ENCODE measurements around the gene ZNF417. TPM values are rescaled to one million over a fixed set of nuclear protein-coding genes. Genes with fewer than 3 reads are reported as not detected.
"Not testable (repeated sequence)": the region's sequence is repeated elsewhere in the genome, so short reads cannot be mapped to it uniquely, and the experiment has no call there.

Gene ZNF417
- total and polyA plus RNA-seq, 2 donors (not counting 1 experiment from before 2014, with no cell fraction given) = 8.9 to 52.6 TPM

DNA sequence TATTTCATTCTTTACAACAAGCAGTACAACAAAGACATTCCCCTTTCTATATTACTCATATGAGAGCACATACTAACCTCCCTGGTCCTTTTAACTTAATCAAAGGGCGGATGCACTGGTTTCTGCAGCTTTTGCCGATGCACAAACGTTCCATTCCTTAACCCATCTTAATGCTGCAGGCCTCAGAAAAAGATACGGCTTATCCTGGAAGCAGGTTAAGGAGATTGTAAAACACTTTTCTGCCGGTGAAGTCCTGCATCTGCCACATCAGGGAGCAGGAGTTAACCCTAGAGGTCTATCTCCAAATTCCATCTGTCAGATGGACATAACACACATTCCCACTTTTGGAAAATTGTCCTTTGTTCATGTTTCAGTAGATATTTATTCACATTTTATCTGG is 16.1 kb downstream of the ZNF417 start:
- no peaks in the 10 kb centered on the region for H3K9me3 Mint-ChIP-seq (ENCODE audit: insufficient read depth)

DNA sequence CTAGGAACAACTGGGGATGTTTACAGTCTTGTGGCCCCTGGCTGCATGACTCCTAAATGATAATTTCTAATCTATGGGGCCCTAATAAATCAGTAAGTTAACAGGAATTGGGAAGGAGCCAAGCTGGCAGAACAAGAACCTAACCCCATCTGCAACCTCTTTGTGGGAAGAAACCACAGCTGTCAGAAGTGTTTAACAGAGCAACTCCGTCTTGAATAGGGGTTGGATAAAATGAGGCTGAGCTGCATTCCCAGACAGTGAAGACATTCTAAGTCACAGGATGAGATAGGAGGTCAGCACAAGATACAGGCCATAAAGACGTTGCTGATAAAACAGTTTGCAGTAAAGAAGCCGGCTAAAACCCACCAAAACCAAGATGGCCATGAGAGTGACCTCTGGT is 25.7 kb downstream of the ZNF417 start:
- H3K9ac ChIP-seq (ENCODE audit: low read length); H4K20me1 ChIP-seq (ENCODE audit: control insufficient read depth, insufficient read depth, low read length, poor library complexity, severe bottlenecking); POLR2A ChIA-PET; H3K4me3 Mint-ChIP-seq; H3K4me3 ChIP-seq (ENCODE audit: control extremely low read depth in 1 of 5, extremely low read depth in 1 of 5, insufficient read depth in 1 of 5, low read depth in 2 of 5, low read length in 4 of 5); intact Hi-C loops (cut with micrococcal nuclease); H3K4me2 ChIP-seq (replicated peaks; ENCODE audit: low read depth, low read length, poor library complexity, severe bottlenecking); H3K27me3 Mint-ChIP-seq; H3K36me3 ChIP-seq (replicated peaks in 1 of 2; ENCODE audit: control extremely low read depth in 1 of 2, control insufficient read depth in 1 of 2, extremely low read depth in 1 of 2, insufficient read depth in 2 of 2, low read length in 1 of 2); H3K27ac ChIP-seq (ENCODE audit: low read length in 2 of 2); H2AFZ ChIP-seq (ENCODE audit: insufficient read depth, low read depth, low read length, poor library complexity, severe bottlenecking); H3K27ac Mint-ChIP-seq; ATAC-seq (ENCODE audit: low read depth); DNase-seq; H3K9me3 Mint-ChIP-seq (ENCODE audit: insufficient read depth); H3K27me3 ChIP-seq (replicated peaks in 1 of 4; ENCODE audit: control extremely low read depth in 1 of 4, control insufficient read depth in 3 of 4, insufficient read depth in 4 of 4, low read length in 3 of 4): not testable (repeated sequence)
- Histone ChIP-seq H3K79me2 (ENCODE audit: control insufficient read depth, insufficient read depth, low read length) (peaks cover 36% of the 10 kb centered on the region), H3K9me3 (ENCODE audit: control extremely low read depth in 1 of 3, control insufficient read depth in 2 of 3, insufficient read depth in 1 of 3, low read length in 2 of 3) (peaks cover 0 to 16% (median 0%) of the 10 kb centered on the region in 3 donors), H3K4me1 (ENCODE audit: control insufficient read depth in 2 of 2, insufficient read depth in 2 of 2, low read length in 2 of 2) (peaks cover 17 to 19% of the 10 kb centered on the region in 2 donors)
- CTCF ChIA-PET = interaction anchor here (1.0 kb wide), 1 partner anchor 14 kb away, joined by 3 read pairs; no protein-coding TSS in a partner anchor
- H3K4me1 Mint-ChIP-seq = peaks cover 27% of the 10 kb centered on the region
- WGBS (ENCODE audit: insufficient coverage) = 100% methylated on average over 1 of the region's 3 CpGs

More for the DNA sequence above, 16.1 kb downstream of the ZNF417 start:
- Histone ChIP-seq H3K4me1 (ENCODE audit: control insufficient read depth in 2 of 2, insufficient read depth in 2 of 2, low read length in 2 of 2) (peaks cover 0 to 8% of the 10 kb centered on the region in 2 donors), H2AFZ (ENCODE audit: insufficient read depth, low read depth, low read length, poor library complexity, severe bottlenecking) (no peak overlapping the region), H3K4me2 (replicated peaks; ENCODE audit: low read depth, low read length, poor library complexity, severe bottlenecking) (no peak overlapping the region), H3K9me3 (ENCODE audit: control extremely low read depth in 1 of 3, control insufficient read depth in 2 of 3, insufficient read depth in 1 of 3, low read length in 2 of 3) (peaks cover 0 to 3% (median 0%) of the 10 kb centered on the region in 3 donors), H3K9ac (ENCODE audit: low read length) (no peak overlapping the region), H3K36me3 (replicated peaks in 1 of 2; ENCODE audit: control extremely low read depth in 1 of 2, control insufficient read depth in 1 of 2, extremely low read depth in 1 of 2, insufficient read depth in 2 of 2, low read length in 1 of 2) (no peaks in the 10 kb centered on the region), H3K4me3 (ENCODE audit: control extremely low read depth in 1 of 5, extremely low read depth in 1 of 5, insufficient read depth in 1 of 5, low read depth in 2 of 5, low read length in 4 of 5) (no peak overlapping the region), H3K79me2 (ENCODE audit: control insufficient read depth, insufficient read depth, low read length) (no peaks in the 10 kb centered on the region), H4K20me1 (ENCODE audit: control insufficient read depth, insufficient read depth, low read length, poor library complexity, severe bottlenecking) (no peaks in the 10 kb centered on the region), H3K27me3 (replicated peaks in 1 of 4; ENCODE audit: control extremely low read depth in 1 of 4, control insufficient read depth in 3 of 4, insufficient read depth in 4 of 4, low read length in 3 of 4) (no peaks in the 10 kb centered on the region), H3K27ac (ENCODE audit: low read length in 2 of 2) (no peak overlapping the region)
- no peak for DNase-seq
- H3K27ac Mint-ChIP-seq = no peak overlapping the region
- ChIA-PET CTCF (interaction anchor here (1.0 kb wide), 1 partner anchor 266 kb away, joined by 3 read pairs; no protein-coding TSS in a partner anchor), POLR2A (no interaction called here)
- peaks cover 9% of the 10 kb centered on the region for H3K4me1 Mint-ChIP-seq
- WGBS (ENCODE audit: insufficient coverage) = 100% methylated on average over 4 of the region's 5 CpGs
- ATAC-seq (ENCODE audit: low read depth) = no peak
- no peak overlapping the region for H3K4me3 Mint-ChIP-seq
- TF ChIP-seq EZH2 (IDR thresholded peaks at IDR 0.05; ENCODE audit: borderline replicate concordance, insufficient read depth, low read depth, low read length, poor library complexity, severe bottlenecking) = no peak
- TF ChIP-seq, protein P1, sequence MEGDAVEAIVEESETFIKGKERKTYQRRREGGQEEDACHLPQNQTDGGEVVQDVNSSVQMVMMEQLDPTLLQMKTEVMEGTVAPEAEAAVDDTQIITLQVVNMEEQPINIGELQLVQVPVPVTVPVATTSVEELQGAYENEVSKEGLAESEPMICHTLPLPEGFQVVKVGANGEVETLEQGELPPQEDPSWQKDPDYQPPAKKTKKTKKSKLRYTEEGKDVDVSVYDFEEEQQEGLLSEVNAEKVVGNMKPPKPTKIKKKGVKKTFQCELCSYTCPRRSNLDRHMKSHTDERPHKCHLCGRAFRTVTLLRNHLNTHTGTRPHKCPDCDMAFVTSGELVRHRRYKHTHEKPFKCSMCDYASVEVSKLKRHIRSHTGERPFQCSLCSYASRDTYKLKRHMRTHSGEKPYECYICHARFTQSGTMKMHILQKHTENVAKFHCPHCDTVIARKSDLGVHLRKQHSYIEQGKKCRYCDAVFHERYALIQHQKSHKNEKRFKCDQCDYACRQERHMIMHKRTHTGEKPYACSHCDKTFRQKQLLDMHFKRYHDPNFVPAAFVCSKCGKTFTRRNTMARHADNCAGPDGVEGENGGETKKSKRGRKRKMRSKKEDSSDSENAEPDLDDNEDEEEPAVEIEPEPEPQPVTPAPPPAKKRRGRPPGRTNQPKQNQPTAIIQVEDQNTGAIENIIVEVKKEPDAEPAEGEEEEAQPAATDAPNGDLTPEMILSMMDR (IDR thresholded peaks at IDR 0.05) = no peak
- intact Hi-C loops (cut with micrococcal nuclease) = no loop called here
- no peaks in the 10 kb centered on the region for H3K27me3 Mint-ChIP-seq
